ENCODE results near the gene NANOGP8.
"Not testable (repeated sequence)": the region's sequence is repeated elsewhere in the genome, so short reads cannot be mapped to it uniquely, and the experiment has no call there.

- TF ChIP-seq CTCF, POLR2A (IDR thresholded peaks at IDR 0.05): not testable (repeated sequence)
These were observed at the start of gene NANOGP8 for GRCh38 chr15:35085176-35085919.

All from body of pancreas (tissue), 4 donors.